Measurements from ENCODE around the gene DAPL1. TPM values are rescaled to one million over a fixed set of nuclear protein-coding genes. Genes with fewer than 3 reads are reported as not detected.

DAPL1 gene
- polyA plus RNA-seq, 1 donor from 2014 or later = 4.2 TPM

GRCh38 chr2:158810731-158811460, 15.8 kb downstream of the DAPL1 start:
- Histone ChIP-seq H3K27ac (ENCODE audit: low read length) (no peak overlapping the region), H3K9ac (ENCODE audit: low read length) (no peak overlapping the region), H3F3A (ENCODE audit: insufficient read depth, low read length, poor library complexity, severe bottlenecking) (no peaks in the 10 kb centered on the region), H3K79me2 (replicated peaks; ENCODE audit: insufficient read depth, low read length) (no peaks in the 10 kb centered on the region), H4K20me1 (ENCODE audit: insufficient read depth) (no peaks in the 10 kb centered on the region), H3K4me3 (ENCODE audit: low read length) (no peak overlapping the region), H3K36me3 (ENCODE audit: insufficient read depth, low read length) (no peaks in the 10 kb centered on the region), H2AFZ (ENCODE audit: low read depth, low read length) (no peak overlapping the region), H3K4me2 (ENCODE audit: low read length) (no peak overlapping the region), H3K27me3 (ENCODE audit: insufficient read depth, low read depth, low read length) (no peaks in the 10 kb centered on the region), H3K9me3 (ENCODE audit: low read length) (no peaks in the 10 kb centered on the region), H3K9me2 (ENCODE audit: insufficient read depth, low read length) (no peaks in the 10 kb centered on the region)
- TF ChIP-seq MXI1 (conservative IDR thresholded peaks at IDR 0.05; ENCODE audit: poor library complexity, severe bottlenecking) (no peak), SMC3 (conservative IDR thresholded peaks at IDR 0.05; ENCODE audit: poor library complexity) (no peak), REST (IDR thresholded peaks at IDR 0.05; ENCODE audit: borderline replicate concordance) (no peak), CTCF (IDR thresholded peaks at IDR 0.05; ENCODE audit: poor library complexity, severe bottlenecking) (no peak), POLR2AphosphoS5 (IDR thresholded peaks at IDR 0.05) (no peak), TAF1 (IDR thresholded peaks at IDR 0.05; ENCODE audit: low read depth) (no peak), EZH2 (IDR thresholded peaks at IDR 0.05; ENCODE audit: borderline replicate concordance, insufficient read depth, low read length, poor library complexity, severe bottlenecking) (no peak), EP300 (conservative IDR thresholded peaks at IDR 0.05; ENCODE audit: poor library complexity, severe bottlenecking) (no peak), RAD21 (conservative IDR thresholded peaks at IDR 0.05) (no peak)

- Histone ChIP-seq H3K27me3 (ENCODE audit: insufficient read depth, low read depth, low read length) (no peaks in the 10 kb centered on the region), H3K9ac (ENCODE audit: low read length) (no peak overlapping the region), H3K27ac (ENCODE audit: low read length) (no peak overlapping the region), H3K4me2 (ENCODE audit: low read length) (no peak overlapping the region), H3K4me3 (ENCODE audit: low read length) (no peak overlapping the region), H3K9me3 (ENCODE audit: low read length) (no peaks in the 10 kb centered on the region), H4K20me1 (ENCODE audit: insufficient read depth) (no peaks in the 10 kb centered on the region), H3K9me2 (ENCODE audit: insufficient read depth, low read length) (no peaks in the 10 kb centered on the region), H3K36me3 (ENCODE audit: insufficient read depth, low read length) (no peaks in the 10 kb centered on the region), H2AFZ (ENCODE audit: low read depth, low read length) (no peak overlapping the region), H3K79me2 (replicated peaks; ENCODE audit: insufficient read depth, low read length) (no peaks in the 10 kb centered on the region), H3F3A (ENCODE audit: insufficient read depth, low read length, poor library complexity, severe bottlenecking) (no peaks in the 10 kb centered on the region)
- no peak for TF ChIP-seq SMC3 (conservative IDR thresholded peaks at IDR 0.05; ENCODE audit: poor library complexity)
- TF ChIP-seq REST (IDR thresholded peaks at IDR 0.05; ENCODE audit: borderline replicate concordance) = no peak
- no peak for TF ChIP-seq EZH2 (IDR thresholded peaks at IDR 0.05; ENCODE audit: borderline replicate concordance, insufficient read depth, low read length, poor library complexity, severe bottlenecking)
- no peak for TF ChIP-seq RAD21 (conservative IDR thresholded peaks at IDR 0.05)
- no peak for TF ChIP-seq CTCF (IDR thresholded peaks at IDR 0.05; ENCODE audit: poor library complexity, severe bottlenecking)
- TF ChIP-seq MXI1 (conservative IDR thresholded peaks at IDR 0.05; ENCODE audit: poor library complexity, severe bottlenecking) = no peak
- no peak for TF ChIP-seq POLR2AphosphoS5 (IDR thresholded peaks at IDR 0.05)
- no peak for TF ChIP-seq EP300 (conservative IDR thresholded peaks at IDR 0.05; ENCODE audit: poor library complexity, severe bottlenecking)
- no peak for TF ChIP-seq TAF1 (IDR thresholded peaks at IDR 0.05; ENCODE audit: low read depth)
These were observed 20.0 kb downstream of the DAPL1 start for GRCh38 chr2:158815166-158815565.
